Stomach (tissue), 9 donors: Measurements from ENCODE around the gene PLEKHA5. TPM values are rescaled to one million over a fixed set of nuclear protein-coding genes. Genes with fewer than 3 reads are reported as not detected.

Experiments used
- DNase-seq, 2 donors: peaks; one replicate each; pipeline versions ENCODE4 v3.0.0 to v3.0.0-alpha.2; 2013 to 2019
- H3K27ac ChIP-seq, 5 donors: fragments of 200-600 bp in 4 of 5; sonication (generic) in 4 of 5; one replicate each; pipeline ENCODE4 v1.5.1; 2013 to 2019; ENCODE audit warnings: mild to moderate bottlenecking in 1 of 5, moderate library complexity in 1 of 5
- H3K27me3 ChIP-seq, 3 donors: fragments of 200-600 bp; sonication (generic); one replicate each; pipeline ENCODE4 v1.5.1; 2017 to 2019; ENCODE audit warnings: mixed run types in 1 of 3
- H3K36me3 ChIP-seq, 4 donors: fragments of 200-600 bp; sonication (generic); 1 replicate in 3 of 4; 2 replicates in 1 of 4; pipeline ENCODE4 v1.5.1; 2016 to 2019
- H3K4me1 ChIP-seq, 4 donors: fragments of 200-600 bp; sonication (generic); one replicate each; pipeline ENCODE4 v1.5.1; 2016 to 2019
- H3K4me3 ChIP-seq, 4 donors: fragments of 200-600 bp; sonication (generic) in 3 of 4; one replicate each; pipeline ENCODE4 v1.5.1; 2016 to 2019; ENCODE audit warnings: mild to moderate bottlenecking in 1 of 4
- H3K9me3 ChIP-seq, 4 donors: fragments of 200-600 bp; sonication (generic); one replicate each; pipeline ENCODE4 v1.5.1; 2016 to 2019
- EP300 ChIP-seq: sonication (generic); formaldehyde crosslinking; IDR thresholded peaks from one replicate; pipeline ENCODE4 v1.6.1; 2017; ENCODE audit warnings: antibody characterized with exemption
- POLR2A ChIP-seq, 4 donors: fragments of 450-650 bp; IDR thresholded peaks; one replicate each; pipeline ENCODE4 v1.6.1; 2016; ENCODE audit warnings: antibody characterized with exemption in 4 of 4, control low read depth in 2 of 4, mild to moderate bottlenecking in 1 of 4, moderate library complexity in 1 of 4
- POLR2AphosphoS5 ChIP-seq, 3 donors: sonication (generic); formaldehyde crosslinking; IDR thresholded peaks; one replicate each; pipeline ENCODE4 v1.6.1; 2016; ENCODE audit warnings: antibody characterized with exemption in 3 of 3
- WGBS, 5 donors: extraction: QIAGEN DNeasy Blood & Tissue Kit in 3 of 5; methylation state at CpG; one replicate each; pipeline versions ENCODE4 v1.1.5 to v1.1.7; 2013 to 2018; 5-methylcytosine and 5-hydroxymethylcytosine counted together
- intact Hi-C: fragments of 100-400 bp; cut with DNase I; formaldehyde crosslinking; loops from one replicate; pipeline ENCODE4 v1.15.1; 2023; ENCODE audit warnings: low total_unique reads
- polyA plus RNA-seq, 3 donors: library from polyadenylated mRNA; stranded (reverse); fragments of 200-250 nt; gene quantifications; one replicate each; pipeline ENCODE4 v1.2.3, GENCODE V29; 2013
- total RNA-seq, 5 donors: library from RNA; depleted of rRNA; stranded (reverse); fragments of >200 nt; gene quantifications; one replicate each; pipeline versions ENCODE4 v1.1.0 to v1.2.3, GENCODE V29; 2014 to 2016
- TF ChIP-seq, protein P1 (sequence below), 7 experiments: fragments of 450-650 bp in 4 of 7; fragments of 200-600 bp in 3 of 7; sonication (generic) in 3 of 7; IDR thresholded peaks; one replicate each; pipeline ENCODE4 v1.5.1; 2016 to 2019; ENCODE audit warnings: antibody characterized with exemption in 7 of 7, control low read depth in 2 of 7, mild to moderate bottlenecking in 1 of 7
- donor health status: healthy with polysubstance abuse.
- donor health status: Bipolar disorder and iron deficiency.
- donor health status: healthy.

PLEKHA5 gene
- total and polyA plus RNA-seq, 8 donors, result 13.8 to 156 (median 36.6) TPM

GRCh38 chr12:19144287-19144686 is 14.8 kb downstream of the PLEKHA5 start:
- intact Hi-C loops, result no loop called here
- Histone ChIP-seq H3K4me3 (no peak overlapping the region), H3K27ac (no peak overlapping the region), H3K4me1 (peaks cover 9 to 38% (median 17%) of the 10 kb centered on the region in 4 donors), H3K36me3 (peaks cover 0 to 4% (median 0%) of the 10 kb centered on the region in 4 donors), H3K9me3 (no peaks in the 10 kb centered on the region), H3K27me3 (no peaks in the 10 kb centered on the region)
- DNase-seq, result no peak
- TF ChIP-seq POLR2A (IDR thresholded peaks at IDR 0.05), result no peak
- TF ChIP-seq, protein P1, sequence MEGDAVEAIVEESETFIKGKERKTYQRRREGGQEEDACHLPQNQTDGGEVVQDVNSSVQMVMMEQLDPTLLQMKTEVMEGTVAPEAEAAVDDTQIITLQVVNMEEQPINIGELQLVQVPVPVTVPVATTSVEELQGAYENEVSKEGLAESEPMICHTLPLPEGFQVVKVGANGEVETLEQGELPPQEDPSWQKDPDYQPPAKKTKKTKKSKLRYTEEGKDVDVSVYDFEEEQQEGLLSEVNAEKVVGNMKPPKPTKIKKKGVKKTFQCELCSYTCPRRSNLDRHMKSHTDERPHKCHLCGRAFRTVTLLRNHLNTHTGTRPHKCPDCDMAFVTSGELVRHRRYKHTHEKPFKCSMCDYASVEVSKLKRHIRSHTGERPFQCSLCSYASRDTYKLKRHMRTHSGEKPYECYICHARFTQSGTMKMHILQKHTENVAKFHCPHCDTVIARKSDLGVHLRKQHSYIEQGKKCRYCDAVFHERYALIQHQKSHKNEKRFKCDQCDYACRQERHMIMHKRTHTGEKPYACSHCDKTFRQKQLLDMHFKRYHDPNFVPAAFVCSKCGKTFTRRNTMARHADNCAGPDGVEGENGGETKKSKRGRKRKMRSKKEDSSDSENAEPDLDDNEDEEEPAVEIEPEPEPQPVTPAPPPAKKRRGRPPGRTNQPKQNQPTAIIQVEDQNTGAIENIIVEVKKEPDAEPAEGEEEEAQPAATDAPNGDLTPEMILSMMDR (IDR thresholded peaks at IDR 0.05), result no peak
- WGBS, 5 donors, result 85 to 88% (median 85%) methylated on average over 6 of the region's 6 CpGs

DNA sequence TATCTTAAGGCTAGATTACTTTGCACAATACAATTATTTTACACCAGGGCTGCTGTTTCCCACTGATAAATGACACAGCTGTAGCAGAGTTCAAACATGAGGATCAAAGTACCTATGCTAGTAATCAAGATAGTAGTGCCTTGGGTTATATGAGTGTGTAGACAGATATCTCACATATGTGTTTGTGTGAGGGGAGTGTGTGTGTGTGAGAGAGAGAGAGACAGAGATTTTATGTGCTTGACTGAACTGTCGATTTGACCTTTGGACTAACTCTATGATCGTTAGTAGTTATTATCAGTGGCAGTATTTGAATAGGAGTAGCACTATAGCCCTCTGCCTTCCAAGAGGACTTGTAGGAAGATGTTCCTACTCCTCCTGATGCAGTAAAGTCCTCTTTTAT is 15.5 kb downstream of the PLEKHA5 start:
- no peaks in the 10 kb centered on the region for H3K27me3 ChIP-seq
- DNase-seq, result no peak
- intact Hi-C loops, result no loop called here
- no peaks in the 10 kb centered on the region for H3K9me3 ChIP-seq
- peaks cover 3 to 35% (median 11%) of the 10 kb centered on the region in 4 donors for H3K4me1 ChIP-seq
- TF ChIP-seq EP300 (no peak), POLR2A (IDR thresholded peaks at IDR 0.05) (no peak)
- H3K36me3 ChIP-seq, result peaks cover 0 to 11% (median 5%) of the 10 kb centered on the region in 4 donors
- 41 to 67% (median 46%) methylated on average over 2 of the region's 2 CpGs for WGBS, 5 donors
- no peak overlapping the region for H3K4me3 ChIP-seq
- no peak overlapping the region for H3K27ac ChIP-seq

DNA sequence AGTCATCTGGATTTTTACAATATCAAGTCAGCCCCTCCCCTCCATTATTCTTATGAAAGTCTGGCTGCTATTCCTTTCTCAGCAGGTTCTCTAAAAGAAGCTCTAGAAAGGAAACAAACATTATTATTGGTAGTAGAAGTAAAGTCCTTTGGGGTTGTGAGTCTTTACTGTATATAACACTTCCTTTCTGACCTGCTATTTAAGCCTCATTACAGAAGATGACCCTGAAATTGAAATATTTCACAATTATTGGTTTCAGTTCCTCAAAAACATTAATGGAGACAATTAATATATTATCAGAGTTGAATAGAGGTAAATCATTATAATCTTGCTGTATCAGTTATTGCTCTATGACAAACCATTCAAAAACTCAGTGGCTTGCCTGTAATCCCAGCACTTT is 19.3 kb downstream of the PLEKHA5 start:
- no peak overlapping the region for H3K27ac ChIP-seq
- H3K27me3 ChIP-seq, result no peaks in the 10 kb centered on the region
- intact Hi-C loops, result no loop called here
- H3K36me3 ChIP-seq, result peaks cover 0 to 9% (median 5%) of the 10 kb centered on the region in 4 donors
- no peak for TF ChIP-seq POLR2A (IDR thresholded peaks at IDR 0.05)
- TF ChIP-seq POLR2AphosphoS5 (IDR thresholded peaks at IDR 0.05), result no peak
- TF ChIP-seq, protein P1 (IDR thresholded peaks at IDR 0.05), result no peak
- no peak for TF ChIP-seq EP300
- peaks cover 0 to 35% (median 14%) of the 10 kb centered on the region in 4 donors for H3K4me1 ChIP-seq
- H3K9me3 ChIP-seq, result no peaks in the 10 kb centered on the region
- no peak for DNase-seq
- no peak overlapping the region for H3K4me3 ChIP-seq

DNA sequence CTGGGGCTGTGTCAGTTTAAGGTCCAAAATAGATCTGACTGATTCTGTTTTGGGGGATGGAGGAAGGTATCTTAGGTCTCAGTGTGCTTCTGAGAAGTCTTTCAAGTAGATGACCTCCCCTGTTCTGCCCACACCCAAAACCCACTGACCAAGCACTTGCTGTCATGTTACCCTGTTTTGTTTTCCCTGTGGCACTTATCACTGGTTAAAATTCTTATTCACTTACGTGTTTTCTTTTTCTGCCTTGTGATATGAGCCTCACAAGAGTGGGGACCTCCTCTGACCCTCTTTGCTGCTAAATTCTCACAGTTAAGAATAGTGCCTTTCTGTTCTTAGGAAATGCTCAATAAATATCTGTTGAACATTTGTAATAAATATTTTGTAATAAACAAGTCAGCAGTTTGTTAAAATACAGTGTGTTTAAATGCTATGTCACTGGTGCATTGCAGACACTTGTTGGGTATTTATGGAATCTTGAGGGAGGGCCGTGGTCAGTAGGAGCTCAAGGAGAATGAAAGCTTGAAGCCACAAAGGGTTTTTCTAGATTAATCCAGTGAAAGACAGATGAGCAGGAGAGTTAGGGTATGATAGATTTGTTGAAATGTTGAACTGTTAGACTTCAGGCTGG is 20.9 kb downstream of the PLEKHA5 start:
- Histone ChIP-seq H3K4me3 (no peak overlapping the region), H3K27ac (no peak overlapping the region), H3K9me3 (no peaks in the 10 kb centered on the region), H3K4me1 (peaks cover 0 to 48% (median 17%) of the 10 kb centered on the region in 4 donors), H3K36me3 (peaks cover 0 to 9% (median 5%) of the 10 kb centered on the region in 4 donors), H3K27me3 (no peaks in the 10 kb centered on the region)
- 66 to 76% (median 70%) methylated on average over 2 of the region's 2 CpGs for WGBS, 5 donors
- intact Hi-C loops, result no loop called here
- no peak for DNase-seq
- TF ChIP-seq POLR2AphosphoS5 (IDR thresholded peaks at IDR 0.05) (no peak), POLR2A (IDR thresholded peaks at IDR 0.05) (no peak), EP300 (no peak)
- TF ChIP-seq, protein P1 (IDR thresholded peaks at IDR 0.05), result no peak

DNA sequence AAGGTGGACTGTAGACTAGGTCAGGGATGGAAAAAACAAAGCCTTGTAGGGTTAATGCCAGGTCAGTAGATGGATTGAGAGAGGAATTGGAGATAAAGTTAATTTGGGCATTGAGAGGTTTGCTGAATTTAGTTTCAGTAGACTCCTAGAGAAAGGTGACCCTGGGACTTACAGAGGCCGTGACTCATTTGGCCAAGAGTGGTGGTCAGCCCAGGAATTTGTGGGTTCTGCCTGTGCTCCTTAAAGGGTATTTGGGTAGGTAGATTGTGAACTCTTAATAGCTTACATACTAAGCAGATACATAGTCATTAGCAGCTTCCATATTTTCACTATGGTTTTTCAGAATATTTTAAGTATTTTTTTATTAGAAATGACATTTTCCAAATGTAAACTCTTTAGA is 21.8 kb downstream of the PLEKHA5 start:
- intact Hi-C loops, result no loop called here
- Histone ChIP-seq H3K4me3 (no peak overlapping the region), H3K36me3 (peaks cover 0 to 9% (median 5%) of the 10 kb centered on the region in 4 donors), H3K27ac (no peak overlapping the region), H3K9me3 (no peaks in the 10 kb centered on the region), H3K4me1 (peaks cover 0 to 52% (median 25%) of the 10 kb centered on the region in 4 donors), H3K27me3 (no peaks in the 10 kb centered on the region)
- no peak for TF ChIP-seq EP300
- TF ChIP-seq POLR2A (IDR thresholded peaks at IDR 0.05), result no peak
- TF ChIP-seq, protein P1 (IDR thresholded peaks at IDR 0.05), result no peak
- TF ChIP-seq POLR2AphosphoS5 (IDR thresholded peaks at IDR 0.05), result no peak
- DNase-seq, result no peak
- 85 to 100% (median 96%) methylated on average over 1 of the region's 1 CpG for WGBS, 5 donors
